HL-60 (cell line): ENCODE measurements around the gene METTL15.

Experiments
- GABPA ChIP-seq: IDR thresholded peaks from 2 replicates; pipeline ENCODE4 v1.6.1; 2012; ENCODE audit warnings: low read depth
- TF ChIP-seq, protein P1 (sequence below): IDR thresholded peaks from 2 replicates; pipeline ENCODE4 v1.6.1; 2012; ENCODE audit warnings: low read depth; ENCODE audit not compliant: insufficient replicate concordance

DNA sequence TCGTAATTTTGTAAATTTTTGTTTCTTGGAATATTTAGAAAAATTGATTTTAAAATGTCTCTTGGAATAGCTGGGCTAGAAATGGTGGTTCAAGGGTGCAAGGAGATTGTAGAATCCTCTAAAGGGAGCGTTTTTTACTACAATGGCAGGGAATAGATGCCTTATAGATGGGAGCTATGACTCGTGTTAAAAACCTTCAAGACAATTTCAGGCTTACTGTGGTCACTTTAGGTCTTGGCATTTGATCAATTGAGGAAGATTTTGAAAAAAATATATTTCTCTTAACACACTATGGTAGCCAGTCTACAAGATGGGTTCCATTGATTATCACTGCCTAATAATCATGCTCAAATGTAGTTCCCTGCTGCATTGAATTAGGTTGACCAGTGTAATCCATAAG, 25.0 kb downstream of the METTL15 start:
- no peak for TF ChIP-seq GABPA
- TF ChIP-seq, protein P1, sequence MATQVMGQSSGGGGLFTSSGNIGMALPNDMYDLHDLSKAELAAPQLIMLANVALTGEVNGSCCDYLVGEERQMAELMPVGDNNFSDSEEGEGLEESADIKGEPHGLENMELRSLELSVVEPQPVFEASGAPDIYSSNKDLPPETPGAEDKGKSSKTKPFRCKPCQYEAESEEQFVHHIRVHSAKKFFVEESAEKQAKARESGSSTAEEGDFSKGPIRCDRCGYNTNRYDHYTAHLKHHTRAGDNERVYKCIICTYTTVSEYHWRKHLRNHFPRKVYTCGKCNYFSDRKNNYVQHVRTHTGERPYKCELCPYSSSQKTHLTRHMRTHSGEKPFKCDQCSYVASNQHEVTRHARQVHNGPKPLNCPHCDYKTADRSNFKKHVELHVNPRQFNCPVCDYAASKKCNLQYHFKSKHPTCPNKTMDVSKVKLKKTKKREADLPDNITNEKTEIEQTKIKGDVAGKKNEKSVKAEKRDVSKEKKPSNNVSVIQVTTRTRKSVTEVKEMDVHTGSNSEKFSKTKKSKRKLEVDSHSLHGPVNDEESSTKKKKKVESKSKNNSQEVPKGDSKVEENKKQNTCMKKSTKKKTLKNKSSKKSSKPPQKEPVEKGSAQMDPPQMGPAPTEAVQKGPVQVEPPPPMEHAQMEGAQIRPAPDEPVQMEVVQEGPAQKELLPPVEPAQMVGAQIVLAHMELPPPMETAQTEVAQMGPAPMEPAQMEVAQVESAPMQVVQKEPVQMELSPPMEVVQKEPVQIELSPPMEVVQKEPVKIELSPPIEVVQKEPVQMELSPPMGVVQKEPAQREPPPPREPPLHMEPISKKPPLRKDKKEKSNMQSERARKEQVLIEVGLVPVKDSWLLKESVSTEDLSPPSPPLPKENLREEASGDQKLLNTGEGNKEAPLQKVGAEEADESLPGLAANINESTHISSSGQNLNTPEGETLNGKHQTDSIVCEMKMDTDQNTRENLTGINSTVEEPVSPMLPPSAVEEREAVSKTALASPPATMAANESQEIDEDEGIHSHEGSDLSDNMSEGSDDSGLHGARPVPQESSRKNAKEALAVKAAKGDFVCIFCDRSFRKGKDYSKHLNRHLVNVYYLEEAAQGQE, result no peak
